ENCODE measurements around the gene CNKSR1.

The CNKSR1 gene

DNA sequence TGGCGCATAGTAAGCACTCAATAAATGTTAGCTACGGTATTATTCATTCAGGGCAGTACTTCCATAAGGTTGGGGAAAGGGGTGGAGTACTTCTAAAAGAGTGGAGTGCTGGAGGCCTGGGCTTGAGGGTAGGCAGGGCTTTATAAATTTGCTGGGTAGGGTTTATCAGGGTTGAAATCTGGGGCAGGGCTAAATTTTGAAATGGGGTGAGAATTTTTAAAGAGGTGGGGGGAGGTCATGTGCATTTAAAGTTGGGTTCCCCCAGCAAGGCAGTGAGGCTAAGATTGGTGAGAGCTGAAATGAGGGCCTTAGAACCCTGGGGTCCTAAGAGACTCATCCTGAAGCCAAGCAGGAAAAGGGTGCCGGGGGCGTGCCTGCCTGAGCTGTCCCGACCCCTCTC lies 23.1 kb downstream of the CNKSR1 start:
- no peak for ATAC-seq (ENCODE audit: insufficient read depth, low read depth)
- no peak overlapping the region for H3K9ac ChIP-seq (ENCODE audit: low read depth, low read length)
- H4K20me1 ChIP-seq (ENCODE audit: insufficient read depth, low read length): no peaks in the 10 kb centered on the region
- no peaks in the 10 kb centered on the region for H3K79me2 ChIP-seq (ENCODE audit: insufficient read depth, low read length)
- no peak overlapping the region for H3K4me2 ChIP-seq (ENCODE audit: insufficient read depth, low read length)
- no peak overlapping the region for H2AFZ ChIP-seq (ENCODE audit: low read depth, low read length)
- no peaks in the 10 kb centered on the region for H3K27me3 ChIP-seq (ENCODE audit: insufficient read depth, low read length, poor library complexity)
- DNase-seq: no peak
- no peaks in the 10 kb centered on the region for H3K36me3 ChIP-seq (ENCODE audit: insufficient read depth, low read length)
- H3K9me3 ChIP-seq (ENCODE audit: insufficient read depth, low read length, severe bottlenecking): no peaks in the 10 kb centered on the region
- H3K4me1 ChIP-seq (ENCODE audit: insufficient read depth, low read length): no peaks in the 10 kb centered on the region
- no peak overlapping the region for H3K4me3 ChIP-seq (ENCODE audit: low read depth in 1 of 2, low read length in 2 of 2)
- no peak overlapping the region for H3K27ac ChIP-seq (ENCODE audit: low read length)
- no peak for TF ChIP-seq EZH2 (IDR thresholded peaks at IDR 0.05; ENCODE audit: borderline replicate concordance, low read depth, low read length, severe bottlenecking)
- TF ChIP-seq CTCF (IDR thresholded peaks at IDR 0.05; ENCODE audit: borderline replicate concordance, extremely low read depth, low read length, poor library complexity, severe bottlenecking): no peak

GRCh38 chr1:26203642-26204318 lies 26.5 kb downstream of the CNKSR1 start:
- no peaks in the 10 kb centered on the region for H3K27me3 ChIP-seq (ENCODE audit: insufficient read depth, low read length, poor library complexity)
- H3K27ac ChIP-seq (ENCODE audit: low read length): no peak overlapping the region
- TF ChIP-seq EZH2 (IDR thresholded peaks at IDR 0.05; ENCODE audit: borderline replicate concordance, low read depth, low read length, severe bottlenecking): no peak
- no peak overlapping the region for H2AFZ ChIP-seq (ENCODE audit: low read depth, low read length)
- no peaks in the 10 kb centered on the region for H3K4me1 ChIP-seq (ENCODE audit: insufficient read depth, low read length)
- H3K4me3 ChIP-seq (ENCODE audit: low read depth in 1 of 2, low read length in 2 of 2): no peak overlapping the region
- H3K9ac ChIP-seq (ENCODE audit: low read depth, low read length): no peak overlapping the region
- ATAC-seq (ENCODE audit: insufficient read depth, low read depth): no peak
- no peaks in the 10 kb centered on the region for H3K79me2 ChIP-seq (ENCODE audit: insufficient read depth, low read length)
- no peaks in the 10 kb centered on the region for H4K20me1 ChIP-seq (ENCODE audit: insufficient read depth, low read length)
- no peaks in the 10 kb centered on the region for H3K9me3 ChIP-seq (ENCODE audit: insufficient read depth, low read length, severe bottlenecking)
- no peak overlapping the region for H3K4me2 ChIP-seq (ENCODE audit: insufficient read depth, low read length)
- H3K36me3 ChIP-seq (ENCODE audit: insufficient read depth, low read length): no peaks in the 10 kb centered on the region
- DNase-seq: no peak

DNA sequence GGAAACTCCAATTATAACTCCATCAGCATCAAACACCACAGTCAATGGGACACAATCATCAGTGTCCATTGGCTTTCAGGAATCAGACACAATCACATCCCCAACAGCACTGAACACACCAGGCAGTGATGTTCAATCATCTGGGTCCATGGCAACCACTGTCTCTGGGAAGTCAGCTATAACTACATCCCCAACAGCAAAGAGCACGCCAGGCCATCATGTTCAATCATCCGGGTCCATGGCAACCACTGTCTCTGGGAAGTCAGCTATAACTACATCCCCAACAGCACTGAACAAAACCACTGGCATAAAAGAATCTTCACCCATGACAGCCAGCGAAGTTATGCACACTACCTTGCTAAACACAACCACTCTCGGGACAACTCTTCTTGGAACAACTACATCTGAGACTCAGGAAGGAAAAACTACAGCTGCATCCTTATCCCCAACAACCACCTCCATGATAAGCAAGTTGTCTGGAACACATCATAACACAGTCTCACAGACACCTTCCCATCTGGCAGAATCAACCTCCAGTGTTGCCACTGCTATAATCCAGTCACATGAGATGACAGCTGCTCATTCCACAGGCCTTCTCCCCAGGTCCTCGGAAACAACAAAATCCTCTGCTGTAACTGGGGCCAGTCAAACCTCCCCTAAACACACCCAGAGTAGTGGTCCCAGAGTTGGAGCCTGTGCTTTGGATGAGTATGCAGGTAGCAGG lies 33.0 kb downstream of the CNKSR1 start:
- Histone ChIP-seq H3K4me3 (ENCODE audit: low read depth in 1 of 2, low read length in 2 of 2) (no peak overlapping the region), H3K79me2 (ENCODE audit: insufficient read depth, low read length) (no peaks in the 10 kb centered on the region), H3K4me2 (ENCODE audit: insufficient read depth, low read length) (no peak overlapping the region), H2AFZ (ENCODE audit: low read depth, low read length) (no peak overlapping the region), H3K27ac (ENCODE audit: low read length) (no peak overlapping the region), H3K27me3 (ENCODE audit: insufficient read depth, low read length, poor library complexity) (peaks cover 10% of the 10 kb centered on the region), H3K9ac (ENCODE audit: low read depth, low read length) (no peak overlapping the region), H3K9me3 (ENCODE audit: insufficient read depth, low read length, severe bottlenecking) (no peaks in the 10 kb centered on the region), H3K36me3 (ENCODE audit: insufficient read depth, low read length) (no peaks in the 10 kb centered on the region), H3K4me1 (ENCODE audit: insufficient read depth, low read length) (no peaks in the 10 kb centered on the region), H4K20me1 (ENCODE audit: insufficient read depth, low read length) (no peaks in the 10 kb centered on the region)
- ATAC-seq (ENCODE audit: insufficient read depth, low read depth): no peak
- no peak for DNase-seq
- no peak for TF ChIP-seq EZH2 (IDR thresholded peaks at IDR 0.05; ENCODE audit: borderline replicate concordance, low read depth, low read length, severe bottlenecking)
- TF ChIP-seq CTCF (IDR thresholded peaks at IDR 0.05; ENCODE audit: borderline replicate concordance, extremely low read depth, low read length, poor library complexity, severe bottlenecking): no peak

DNA sequence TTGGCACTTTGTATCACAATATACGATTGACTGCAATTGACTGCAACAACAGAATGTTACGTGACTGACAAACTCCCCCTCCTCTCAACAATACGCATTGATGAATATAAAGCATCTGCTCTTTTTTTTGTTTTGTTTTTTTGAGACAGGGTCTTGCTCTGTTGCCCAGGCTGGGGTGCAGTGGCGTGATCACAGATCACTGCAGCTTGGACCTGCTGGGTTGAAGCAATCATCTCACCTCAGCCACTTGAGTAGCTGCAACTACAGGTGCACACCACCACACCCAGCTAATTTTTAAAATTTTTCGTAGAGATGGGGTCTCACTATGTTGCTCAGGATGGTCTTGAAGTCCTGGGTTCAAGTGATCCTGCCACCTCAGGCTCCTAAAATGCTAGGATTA lies 35.4 kb downstream of the CNKSR1 start:
- Histone ChIP-seq H3K4me1 (ENCODE audit: insufficient read depth, low read length) (no peaks in the 10 kb centered on the region), H3K4me3 (ENCODE audit: low read depth in 1 of 2, low read length in 2 of 2) (no peak overlapping the region), H3K9me3 (ENCODE audit: insufficient read depth, low read length, severe bottlenecking) (no peaks in the 10 kb centered on the region), H2AFZ (ENCODE audit: low read depth, low read length) (no peak overlapping the region), H3K9ac (ENCODE audit: low read depth, low read length) (no peak overlapping the region), H3K36me3 (ENCODE audit: insufficient read depth, low read length) (no peaks in the 10 kb centered on the region), H4K20me1 (ENCODE audit: insufficient read depth, low read length) (no peaks in the 10 kb centered on the region), H3K27ac (ENCODE audit: low read length) (no peak overlapping the region), H3K79me2 (ENCODE audit: insufficient read depth, low read length) (no peaks in the 10 kb centered on the region), H3K27me3 (ENCODE audit: insufficient read depth, low read length, poor library complexity) (peaks cover 10% of the 10 kb centered on the region), H3K4me2 (ENCODE audit: insufficient read depth, low read length) (no peak overlapping the region)
- ATAC-seq (ENCODE audit: insufficient read depth, low read depth) (no peak), DNase-seq (no peak)
- TF ChIP-seq EZH2 (IDR thresholded peaks at IDR 0.05; ENCODE audit: borderline replicate concordance, low read depth, low read length, severe bottlenecking) (no peak), CTCF (IDR thresholded peaks at IDR 0.05; ENCODE audit: borderline replicate concordance, extremely low read depth, low read length, poor library complexity, severe bottlenecking) (no peak)

All from DND-41 (cell line).